Measurements from ENCODE around the gene KIF1A.
"Not testable (repeated sequence)": the region's sequence is repeated elsewhere in the genome, so short reads cannot be mapped to it uniquely, and the experiment has no call there.

Gene KIF1A

GRCh38 chr2:240689975-240690374 lies 130.0 kb downstream of the KIF1A start:
- Mint-ChIP-seq H3K27ac (no peak overlapping the region), H3K4me3 (no peak overlapping the region), H3K27me3 (peaks cover 3% of the 10 kb centered on the region), H3K9me3 (no peaks in the 10 kb centered on the region), H3K36me3 (ENCODE audit: low read depth) (no peaks in the 10 kb centered on the region), H3K4me1 (ENCODE audit: low read depth) (peaks cover 8% of the 10 kb centered on the region)
- intact Hi-C loops (cut with micrococcal nuclease) = no loop called here

- Mint-ChIP-seq H3K27ac (no peak overlapping the region), H3K36me3 (ENCODE audit: low read depth) (no peaks in the 10 kb centered on the region), H3K27me3 (peaks cover 8% of the 10 kb centered on the region), H3K9me3 (no peaks in the 10 kb centered on the region), H3K4me3 (no peak overlapping the region), H3K4me1 (ENCODE audit: low read depth) (peaks cover 17% of the 10 kb centered on the region)
- intact Hi-C loops (cut with micrococcal nuclease) = no loop called here
These were observed 131.5 kb downstream of the KIF1A start for GRCh38 chr2:240688553-240688919.

- peaks cover 11% of the 10 kb centered on the region for H3K27me3 Mint-ChIP-seq
- peaks cover 17% of the 10 kb centered on the region for H3K4me1 Mint-ChIP-seq (ENCODE audit: low read depth)
- no peak overlapping the region for H3K27ac Mint-ChIP-seq
- H3K4me3 Mint-ChIP-seq = no peak overlapping the region
- intact Hi-C loops (cut with micrococcal nuclease) = no loop called here
- H3K36me3 Mint-ChIP-seq (ENCODE audit: low read depth) = no peaks in the 10 kb centered on the region
- no peaks in the 10 kb centered on the region for H3K9me3 Mint-ChIP-seq
These were observed 132.1 kb downstream of the KIF1A start for GRCh38 chr2:240687741-240688552.

GRCh38 chr2:240687045-240687740 lies 132.8 kb downstream of the KIF1A start:
- no peaks in the 10 kb centered on the region for H3K36me3 Mint-ChIP-seq (ENCODE audit: low read depth)
- H3K4me3 Mint-ChIP-seq = no peak overlapping the region

GRCh38 chr2:240686460-240686859 lies 133.6 kb downstream of the KIF1A start:
- H3K4me1 Mint-ChIP-seq (ENCODE audit: low read depth) = peaks cover 17% of the 10 kb centered on the region
- intact Hi-C loops (cut with micrococcal nuclease) = no loop called here
- no peaks in the 10 kb centered on the region for H3K9me3 Mint-ChIP-seq
- no peak overlapping the region for H3K27ac Mint-ChIP-seq
- peaks cover 11% of the 10 kb centered on the region for H3K27me3 Mint-ChIP-seq
- H3K4me3 Mint-ChIP-seq = no peak overlapping the region
- H3K36me3 Mint-ChIP-seq (ENCODE audit: low read depth) = no peaks in the 10 kb centered on the region

More at GRCh38 chr2:240687045-240687740, 132.8 kb downstream of the KIF1A start:
- Mint-ChIP-seq H3K9me3 (no peaks in the 10 kb centered on the region), H3K27ac (no peak overlapping the region), H3K4me1 (ENCODE audit: low read depth) (peaks cover 17% of the 10 kb centered on the region), H3K27me3 (peaks cover 11% of the 10 kb centered on the region)
- intact Hi-C loops (cut with micrococcal nuclease) = no loop called here

GRCh38 chr2:240685771-240686371 lies 134.1 kb downstream of the KIF1A start:
- Mint-ChIP-seq H3K9me3 (no peaks in the 10 kb centered on the region), H3K36me3 (ENCODE audit: low read depth) (no peaks in the 10 kb centered on the region), H3K27me3 (peaks cover 11% of the 10 kb centered on the region), H3K4me1 (ENCODE audit: low read depth) (peaks cover 17% of the 10 kb centered on the region), H3K4me3 (no peak overlapping the region), H3K27ac (no peak overlapping the region)
- intact Hi-C loops (cut with micrococcal nuclease) = no loop called here

- H3K36me3 Mint-ChIP-seq (ENCODE audit: low read depth); H3K27ac Mint-ChIP-seq; intact Hi-C loops (cut with micrococcal nuclease); H3K4me3 Mint-ChIP-seq; H3K9me3 Mint-ChIP-seq; H3K27me3 Mint-ChIP-seq: not testable (repeated sequence)
- peaks cover 17% of the 10 kb centered on the region for H3K4me1 Mint-ChIP-seq (ENCODE audit: low read depth)
These were observed 135.9 kb downstream of the KIF1A start for GRCh38 chr2:240683980-240684728.

- H3K4me3 Mint-ChIP-seq; H3K36me3 Mint-ChIP-seq (ENCODE audit: low read depth); H3K27ac Mint-ChIP-seq; H3K9me3 Mint-ChIP-seq; H3K27me3 Mint-ChIP-seq; intact Hi-C loops (cut with micrococcal nuclease): not testable (repeated sequence)
- H3K4me1 Mint-ChIP-seq (ENCODE audit: low read depth) = peaks cover 17% of the 10 kb centered on the region
These were observed 136.6 kb downstream of the KIF1A start for GRCh38 chr2:240683329-240683979.

GRCh38 chr2:240682431-240683224 lies 137.4 kb downstream of the KIF1A start, which contains the start of gene AQP12B:
TSS of gene AQP12B (minus strand) at chr2:240682885. CDS start at chr2:240682837, 48 bp downstream.
- H3K27me3 Mint-ChIP-seq; H3K4me3 Mint-ChIP-seq; H3K27ac Mint-ChIP-seq; H3K9me3 Mint-ChIP-seq; H3K36me3 Mint-ChIP-seq (ENCODE audit: low read depth); intact Hi-C loops (cut with micrococcal nuclease): not testable (repeated sequence)
- peaks cover 17% of the 10 kb centered on the region for H3K4me1 Mint-ChIP-seq (ENCODE audit: low read depth)

- intact Hi-C loops (cut with micrococcal nuclease); H3K4me1 Mint-ChIP-seq (ENCODE audit: low read depth); H3K27ac Mint-ChIP-seq; H3K36me3 Mint-ChIP-seq (ENCODE audit: low read depth); H3K9me3 Mint-ChIP-seq; H3K4me3 Mint-ChIP-seq: not testable (repeated sequence)
- peaks cover 10% of the 10 kb centered on the region for H3K27me3 Mint-ChIP-seq
These were observed 139.8 kb downstream of the KIF1A start for GRCh38 chr2:240680185-240680584.

- H3K27ac Mint-ChIP-seq; intact Hi-C loops (cut with micrococcal nuclease); H3K9me3 Mint-ChIP-seq; H3K4me1 Mint-ChIP-seq (ENCODE audit: low read depth); H3K36me3 Mint-ChIP-seq (ENCODE audit: low read depth); H3K4me3 Mint-ChIP-seq: not testable (repeated sequence)
- H3K27me3 Mint-ChIP-seq = peaks cover 12% of the 10 kb centered on the region
These were observed 141.1 kb downstream of the KIF1A start for GRCh38 chr2:240678909-240679308.

GRCh38 chr2:240678043-240678442 lies 142.0 kb downstream of the KIF1A start:
- H3K27ac Mint-ChIP-seq; H3K4me1 Mint-ChIP-seq (ENCODE audit: low read depth); H3K9me3 Mint-ChIP-seq; H3K36me3 Mint-ChIP-seq (ENCODE audit: low read depth); H3K4me3 Mint-ChIP-seq; intact Hi-C loops (cut with micrococcal nuclease): not testable (repeated sequence)
- H3K27me3 Mint-ChIP-seq = peaks cover 18% of the 10 kb centered on the region

GRCh38 chr2:240675345-240675744 lies 144.7 kb downstream of the KIF1A start:
- peaks cover 40% of the 10 kb centered on the region for H3K27me3 Mint-ChIP-seq
- H3K27ac Mint-ChIP-seq; intact Hi-C loops (cut with micrococcal nuclease); H3K9me3 Mint-ChIP-seq; H3K4me1 Mint-ChIP-seq (ENCODE audit: low read depth); H3K4me3 Mint-ChIP-seq; H3K36me3 Mint-ChIP-seq (ENCODE audit: low read depth): not testable (repeated sequence)
